Right ventricle myocardium superior (tissue), 1 donor: ENCODE data around the gene ATPAF2. TPM values are rescaled to one million over a fixed set of nuclear protein-coding genes. Genes with fewer than 3 reads are reported as not detected.

Source experiments
- ATAC-seq: fragments of 200-7000 bp; cut with Tn5 transposase; one replicate; pipeline ENCODE4 v1.9.1; 2020; ENCODE audit warnings: mild to moderate bottlenecking; ENCODE audit not compliant: poor library complexity
- DNase-seq: peaks from one replicate; pipeline ENCODE4 v3.0.0-alpha.2; 2020
- intact Hi-C: fragments of 100-400 bp; cut with DNase I; formaldehyde crosslinking; loops from one replicate; pipeline ENCODE4 v1.11.2; 2022
- total RNA-seq: library from RNA; stranded (reverse); fragmentation: NEBNext Ultra II Directional; extraction: Animal tissue kit (Norgen Biotek cat#: 25700); gene quantifications from one replicate; pipeline ENCODE4 v1.2.1, GENCODE V29; 2021
- donor health status: DM: no; HTN: yes; CAD: no; lungs with severe emphysema.

ATPAF2 gene
- total RNA-seq, 1 donor from 2014 or later, result 34.1 TPM

GRCh38 chr17:17975436-17975835 is 63.5 kb downstream of the ATPAF2 start:
- intact Hi-C loops, result loop anchor here (10.0 kb wide), 1 partner anchor 59 kb away; the partner anchor contains the start of genes ATPAF2 and GID4

GRCh38 chr17:17972952-17973254 is 66.1 kb downstream of the ATPAF2 start:
- ATAC-seq (no peak), DNase-seq (no peak)
- intact Hi-C loops, result loop anchor here (5.0 to 10.0 kb wide), 2 partner anchors 51 to 62 kb away; partner anchors contain the start of genes ATPAF2 and GID4

More at GRCh38 chr17:17975436-17975835, 63.5 kb downstream of the ATPAF2 start:
- no peak for ATAC-seq
- DNase-seq, result no peak

GRCh38 chr17:17972126-17972951 is 66.6 kb downstream of the ATPAF2 start, which contains the start of the genes DRC3 and TOM1L2:
Gene DRC3 (plus strand): TSS chr17:17972862. CDS start chr17:17977599, 4,737 bp downstream.
Gene TOM1L2 (minus strand): TSS chr17:17972400. CDS start chr17:17972313, 87 bp downstream.
- DNase-seq, result peak; percentile 100
- intact Hi-C loops, result loop anchor here (5.0 to 10.0 kb wide), 2 partner anchors 50 to 62 kb away; partner anchors contain the start of genes ATPAF2 and GID4
- peak; percentile 96 for ATAC-seq

- ATAC-seq (peak; percentile 38), DNase-seq (no peak)
- intact Hi-C loops, result loop anchor here (5.0 to 10.0 kb wide), 2 partner anchors 49 to 63 kb away; partner anchors contain the start of genes ATPAF2 and GID4
Observed at GRCh38 chr17:17971431-17972125, 67.4 kb downstream of the ATPAF2 start.

- intact Hi-C loops, result loop anchor here (5.0 to 10.0 kb wide), 2 partner anchors 49 to 64 kb away; partner anchors contain the start of genes ATPAF2 and GID4
- ATAC-seq (no peak), DNase-seq (no peak)
Observed at GRCh38 chr17:17970699-17971430, 68.1 kb downstream of the ATPAF2 start.

Other genes starting within 250 kb of the ATPAF2 start
- gene SREBF1, start 202.2 kb downstream of the ATPAF2 start, total RNA-seq, result 14.7 TPM
- gene TOM1L2, start 66.8 kb downstream of the ATPAF2 start, total RNA-seq, result 253 TPM
- gene DRC3, start 66.3 kb downstream of the ATPAF2 start, total RNA-seq, result 1.4 TPM
- gene GID4, start 240 bp upstream of the ATPAF2 start, total RNA-seq, result 18.9 TPM
- 20.2 TPM for gene DRG2, start 48.8 kb upstream of the ATPAF2 start, total RNA-seq
- 0.11 TPM for gene MYO15A, start 69.6 kb upstream of the ATPAF2 start, total RNA-seq
- 179 TPM for gene ALKBH5, start 144.7 kb upstream of the ATPAF2 start, total RNA-seq
- gene LLGL1, start 186.5 kb upstream of the ATPAF2 start, total RNA-seq, result 7.9 TPM
- gene FLII, start 219.6 kb upstream of the ATPAF2 start, total RNA-seq, result 269 TPM
- 32.7 TPM for gene MIEF2, start 221.5 kb upstream of the ATPAF2 start, total RNA-seq